PC-3 (cell line): ENCODE data around the gene GABRB2.

ENCODE experiments used
- CTCF ChIP-seq: fragments of 300-600 bp; sonication (generic); conservative IDR thresholded peaks from 2 replicates; pipeline ENCODE4 v1.5.1; 2017; ENCODE audit warnings: antibody characterized with exemption, low read depth, mild to moderate bottlenecking, low read length
- EZH2 ChIP-seq: fragments of 300-600 bp; sonication (generic); IDR thresholded peaks from one replicate; pipeline ENCODE4 v1.6.1; 2017; ENCODE audit warnings: antibody characterized with exemption, mild to moderate bottlenecking, low read length; ENCODE audit not compliant: unreplicated experiment

GRCh38 chr5:161312882-161313281 lies 233.6 kb downstream of the GABRB2 start:
- no peak for TF ChIP-seq CTCF
- TF ChIP-seq EZH2, result no peak
